ENCODE results near the gene MAP3K5. TPM values are rescaled to one million over a fixed set of nuclear protein-coding genes. Genes with fewer than 3 reads are reported as not detected.

Gene MAP3K5
- total RNA-seq, 4 donors from 2014 or later, result 16.2 to 52.7 (median 34.8) TPM

DNA sequence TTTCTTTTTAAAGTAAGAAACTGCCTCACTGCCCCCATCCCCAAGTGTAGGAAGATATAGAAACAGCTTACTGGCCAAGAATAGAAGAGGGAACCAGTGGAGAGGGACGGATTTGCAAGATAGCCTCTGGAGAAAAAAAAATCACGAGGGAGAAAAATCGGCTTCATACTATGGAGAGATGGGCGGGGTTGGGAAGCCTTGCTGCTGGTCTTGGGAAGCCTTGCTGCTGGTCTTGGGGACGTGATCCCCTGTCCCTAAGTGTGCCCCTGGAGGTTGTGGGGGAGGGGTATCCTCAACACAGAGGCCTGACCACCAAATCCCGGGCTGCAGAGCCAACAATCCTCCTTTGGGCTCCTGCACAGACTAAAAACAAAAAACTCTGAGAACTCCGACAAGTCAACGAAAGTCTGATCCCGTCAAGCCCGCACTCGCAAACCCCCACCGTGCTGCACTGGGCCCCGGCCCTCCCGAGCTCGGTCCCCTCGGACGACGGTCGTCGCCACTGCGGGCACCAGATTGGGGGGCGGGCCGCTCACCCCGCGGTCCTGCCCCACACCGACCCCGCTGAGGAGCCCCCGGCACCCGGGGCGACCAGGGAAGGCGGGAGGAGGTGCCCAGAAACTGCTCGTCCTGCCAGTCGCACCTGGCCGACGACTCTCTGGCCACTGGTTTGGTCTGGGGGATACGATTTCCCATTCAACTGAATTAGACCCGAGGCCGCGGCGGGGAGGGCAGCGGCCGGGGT, 242.8 kb downstream of the MAP3K5 start:
- Histone ChIP-seq H3K4me3 (peak overlapping the region; percentile 58 to 69 (median 64)), H3K9me3 (no peaks in the 10 kb centered on the region), H3K4me1 (peaks cover 3 to 40% (median 6%) of the 10 kb centered on the region in 4 donors), H3K27ac (peak overlapping the region; percentile 69 to 86 (median 83)), H3K27me3 (peaks cover 2% of the 10 kb centered on the region), H3K36me3 (no peaks in the 10 kb centered on the region)
- 0 to 2% methylated on average over 2 to 19 of the region's 42 CpGs for WGBS, 2 donors (ENCODE audit: low coverage in 1 of 2)
- intact Hi-C loops (cut with DNase I; ENCODE audit: low total_unique reads) (no loop called here), in situ Hi-C loops (cut with MboI; ENCODE audit: low pct_ligation_motif_present in 1 of 4, low pct_unique_long_range_greater_than_20kb in 1 of 4, low sequenced_read_pairs in 3 of 4) (loop anchor here in 2 of 4 donors (10.0 to 25.0 kb wide), 3 partner anchors 162 to 1037 kb away; no protein-coding TSS in a partner anchor)
- DNase-seq, result peak; percentile 32
- no peak for TF ChIP-seq POLR2A (IDR thresholded peaks at IDR 0.05)
- no peak for TF ChIP-seq POLR2AphosphoS5 (IDR thresholded peaks at IDR 0.05)
- TF ChIP-seq EP300 (IDR thresholded peaks at IDR 0.05; ENCODE audit: low read depth), result no peak
- TF ChIP-seq, protein P1, sequence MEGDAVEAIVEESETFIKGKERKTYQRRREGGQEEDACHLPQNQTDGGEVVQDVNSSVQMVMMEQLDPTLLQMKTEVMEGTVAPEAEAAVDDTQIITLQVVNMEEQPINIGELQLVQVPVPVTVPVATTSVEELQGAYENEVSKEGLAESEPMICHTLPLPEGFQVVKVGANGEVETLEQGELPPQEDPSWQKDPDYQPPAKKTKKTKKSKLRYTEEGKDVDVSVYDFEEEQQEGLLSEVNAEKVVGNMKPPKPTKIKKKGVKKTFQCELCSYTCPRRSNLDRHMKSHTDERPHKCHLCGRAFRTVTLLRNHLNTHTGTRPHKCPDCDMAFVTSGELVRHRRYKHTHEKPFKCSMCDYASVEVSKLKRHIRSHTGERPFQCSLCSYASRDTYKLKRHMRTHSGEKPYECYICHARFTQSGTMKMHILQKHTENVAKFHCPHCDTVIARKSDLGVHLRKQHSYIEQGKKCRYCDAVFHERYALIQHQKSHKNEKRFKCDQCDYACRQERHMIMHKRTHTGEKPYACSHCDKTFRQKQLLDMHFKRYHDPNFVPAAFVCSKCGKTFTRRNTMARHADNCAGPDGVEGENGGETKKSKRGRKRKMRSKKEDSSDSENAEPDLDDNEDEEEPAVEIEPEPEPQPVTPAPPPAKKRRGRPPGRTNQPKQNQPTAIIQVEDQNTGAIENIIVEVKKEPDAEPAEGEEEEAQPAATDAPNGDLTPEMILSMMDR (IDR thresholded peaks at IDR 0.05), result peak in 1 of 5 experiments; percentile 16

DNA sequence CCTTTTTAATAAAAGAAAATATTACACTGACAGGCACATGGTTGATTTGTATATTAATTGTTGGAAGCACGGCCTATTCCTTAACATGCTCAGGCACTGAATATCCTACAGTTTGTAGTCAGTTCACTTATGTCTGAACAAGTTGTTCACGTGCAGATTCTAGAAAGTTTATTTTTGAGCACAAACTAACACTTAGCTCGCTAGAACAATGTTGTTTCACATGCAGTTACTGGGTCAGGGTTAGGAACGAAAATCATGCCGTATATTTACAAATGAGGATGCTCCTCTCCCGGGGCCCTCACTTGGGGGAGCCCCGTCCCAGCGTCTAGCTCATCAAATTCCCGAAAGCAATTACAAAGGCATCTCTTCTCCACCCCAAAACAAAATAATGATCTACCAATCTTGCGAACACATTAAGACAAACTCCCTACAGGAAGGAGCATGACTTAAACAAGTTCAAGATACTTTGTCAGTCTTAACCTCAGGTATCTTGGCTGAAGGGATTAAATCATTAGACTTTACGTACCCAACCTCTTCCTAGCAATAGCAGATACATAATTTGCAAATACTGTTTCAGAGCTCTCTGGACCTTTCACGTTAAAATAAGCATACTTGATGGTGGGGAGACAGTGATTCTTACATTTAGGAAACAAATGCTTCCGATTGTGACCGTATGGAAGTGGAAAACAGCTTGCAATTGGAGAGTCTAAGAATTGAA, 243.5 kb downstream of the MAP3K5 start:
- WGBS, 2 donors (ENCODE audit: low coverage in 1 of 2), result 39 to 53% methylated on average over 12 to 14 of the region's 14 CpGs
- intact Hi-C loops (cut with DNase I; ENCODE audit: low total_unique reads) (no loop called here), in situ Hi-C loops (cut with MboI; ENCODE audit: low pct_ligation_motif_present in 1 of 4, low pct_unique_long_range_greater_than_20kb in 1 of 4, low sequenced_read_pairs in 3 of 4) (loop anchor here in 2 of 4 donors (10.0 to 25.0 kb wide), 2 partner anchors 161 to 164 kb away; no protein-coding TSS in a partner anchor)
- TF ChIP-seq EP300 (IDR thresholded peaks at IDR 0.05; ENCODE audit: low read depth), result no peak
- TF ChIP-seq POLR2A (IDR thresholded peaks at IDR 0.05), result no peak
- TF ChIP-seq POLR2AphosphoS5 (IDR thresholded peaks at IDR 0.05), result no peak
- TF ChIP-seq, protein P1 (IDR thresholded peaks at IDR 0.05), result no peak
- no peaks in the 10 kb centered on the region for H3K36me3 ChIP-seq
- H3K9me3 ChIP-seq, result no peaks in the 10 kb centered on the region
- peaks cover 3 to 40% (median 6%) of the 10 kb centered on the region in 4 donors for H3K4me1 ChIP-seq
- DNase-seq, result no peak
- H3K27me3 ChIP-seq, result peaks cover 2% of the 10 kb centered on the region
- H3K27ac ChIP-seq, result peak overlapping the region in 3 of 4 donors; percentile 82 to 86 (median 84)
- peak overlapping the region in 3 of 4 donors; percentile 60 to 69 (median 67) for H3K4me3 ChIP-seq

DNA sequence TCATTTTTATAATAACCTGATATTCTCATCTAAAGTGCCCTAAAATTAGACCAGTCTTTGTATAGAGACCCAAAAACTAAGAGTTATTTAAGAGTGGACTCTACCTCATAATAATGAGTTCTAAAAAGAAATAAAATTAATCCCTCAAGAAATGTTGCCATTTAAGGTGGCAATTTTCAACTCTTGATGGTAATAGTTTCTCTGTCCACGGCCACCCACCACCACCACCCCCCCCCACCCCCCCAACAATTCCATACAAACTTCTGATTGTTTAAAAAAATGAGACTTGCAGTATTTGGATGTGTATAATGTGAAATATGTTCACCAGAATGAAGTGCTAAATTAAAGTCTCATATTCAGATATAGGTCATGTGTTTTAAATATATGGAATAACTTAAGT, 244.4 kb downstream of the MAP3K5 start:
- in situ Hi-C loops (cut with MboI; ENCODE audit: low pct_ligation_motif_present in 1 of 4, low pct_unique_long_range_greater_than_20kb in 1 of 4, low sequenced_read_pairs in 3 of 4), result loop anchor here in 2 of 4 donors (10.0 to 25.0 kb wide), 2 partner anchors 161 to 163 kb away; no protein-coding TSS in a partner anchor
- 45 to 58% methylated on average over 1 of the region's 1 CpG for WGBS, 2 donors (ENCODE audit: low coverage in 1 of 2)

More for the DNA sequence above, 244.4 kb downstream of the MAP3K5 start:
- no peak for DNase-seq
- intact Hi-C loops (cut with DNase I; ENCODE audit: low total_unique reads), result no loop called here
- no peaks in the 10 kb centered on the region for H3K9me3 ChIP-seq
- no peak overlapping the region for H3K4me3 ChIP-seq
- peaks cover 3 to 38% (median 6%) of the 10 kb centered on the region in 4 donors for H3K4me1 ChIP-seq
- TF ChIP-seq POLR2AphosphoS5 (IDR thresholded peaks at IDR 0.05) (no peak), EP300 (IDR thresholded peaks at IDR 0.05; ENCODE audit: low read depth) (no peak), POLR2A (IDR thresholded peaks at IDR 0.05) (no peak)
- TF ChIP-seq, protein P1 (IDR thresholded peaks at IDR 0.05), result no peak
- H3K27ac ChIP-seq, result no peak overlapping the region
- no peaks in the 10 kb centered on the region for H3K36me3 ChIP-seq
- peaks cover 2% of the 10 kb centered on the region for H3K27me3 ChIP-seq
